HepG2 (cell line): ENCODE results near the gene SLC51B. TPM values are rescaled to one million over a fixed set of nuclear protein-coding genes. Genes with fewer than 3 reads are reported as not detected.

Source experiments
- ATAC-seq: fragments of 200-7000 bp; cut with Tn5 transposase; 3 replicates; pipeline ENCODE4 v1.9.1; 2020; ENCODE audit warnings: mild to moderate bottlenecking, moderate library complexity
- BruUV-seq: library from RNA; stranded (reverse); fragments of 400-500 nt; replicated peaks from 2 replicates; lab custom pipeline; 2021; lab: Mats Ljungman, UMichigan
- CTCF ChIA-PET: fragments of 300-600 bp; formaldehyde crosslinking; extraction: SDS; loops from one replicate; lab custom pipeline; 2021; ENCODE audit warnings: low total read pairs, inconsistent platforms, low intra/inter-chr PET ratio; lab: Yijun Ruan, JAX
- POLR2A ChIA-PET: fragments of 350-600 bp; sonication (Branson Sonifier 250); formaldehyde crosslinking; loops from one replicate; lab custom pipeline; 2020; ENCODE audit warnings: antibody characterized with exemption, inconsistent platforms; lab: Yijun Ruan, JAX
- DNase-seq: peaks from one replicate; pipeline ENCODE4 v3.0.0-alpha.2; 2015; ENCODE audit warnings: low spot score
- FAIRE-seq: peaks from 3 replicates; lab custom pipeline; 2011; peaks lifted over from hg19 to GRCh38; lab: Jason Lieb, UNC
- H2AFZ ChIP-seq: one replicate; pipeline ENCODE4 v1.6.1; 2011; ENCODE audit warnings: low read length, inconsistent platforms
- H3K27ac ChIP-seq: fragments of 300-600 bp; 3 replicates; pipeline ENCODE4 v1.8.0; 2011; ENCODE audit warnings: mixed run types, mild to moderate bottlenecking, mixed read lengths, low read length, inconsistent platforms; ENCODE audit not compliant: insufficient read depth; ENCODE audit errors: extremely low read length
- H3K27me3 ChIP-seq, 2 experiments: fragments of 200-600 bp in 1 of 2; 2 replicates in 1 of 2; 3 replicates in 1 of 2; pipeline versions ENCODE4 v1.6.0 to v1.8.0; 2011; ENCODE audit warnings: low read length in 2 of 2, mild to moderate bottlenecking in 2 of 2, moderate library complexity in 2 of 2, inconsistent platforms in 1 of 2; ENCODE audit not compliant: insufficient read depth in 2 of 2, control insufficient read depth in 1 of 2
- H3K36me3 ChIP-seq, 2 experiments: fragments of 200-600 bp in 1 of 2; replicated peaks in 1 of 2; 2 replicates in 1 of 2; 3 replicates in 1 of 2; pipeline versions ENCODE4 v1.5.1 to v1.8.0; 2011; ENCODE audit warnings: low read length in 2 of 2, inconsistent platforms in 1 of 2; ENCODE audit not compliant: insufficient read depth in 2 of 2, control insufficient read depth in 1 of 2
- H3K4me1 ChIP-seq: 2 replicates; pipeline ENCODE4 v1.5.1; 2012; ENCODE audit warnings: low read length, inconsistent platforms; ENCODE audit not compliant: insufficient read depth
- H3K4me2 ChIP-seq: 2 replicates; pipeline ENCODE4 v1.6.0; 2011; ENCODE audit warnings: low read depth, low read length, inconsistent platforms
- H3K4me3 ChIP-seq, 3 experiments: fragments of 200-600 bp in 1 of 3; sonication (generic), shearing (Covaris generic) in 1 of 3; replicated peaks in 1 of 3; 2 replicates each; pipeline ENCODE4 v1.5.1; 2011 to 2016; ENCODE audit warnings: low read length in 3 of 3, inconsistent platforms in 2 of 3, low read depth in 2 of 3, mild to moderate bottlenecking in 2 of 3, control low read depth in 1 of 3, mixed read lengths in 1 of 3; ENCODE audit not compliant: insufficient read depth in 1 of 3
- H3K79me2 ChIP-seq: one replicate; pipeline ENCODE4 v1.6.1; 2011; ENCODE audit warnings: low read length, inconsistent platforms; ENCODE audit not compliant: insufficient read depth
- H3K9ac ChIP-seq: 2 replicates; pipeline ENCODE4 v1.6.0; 2011; ENCODE audit warnings: mild to moderate bottlenecking, low read depth, low read length, inconsistent platforms; ENCODE audit not compliant: insufficient read depth
- H3K9me3 ChIP-seq: 2 replicates; pipeline ENCODE4 v1.5.1; 2012; ENCODE audit warnings: mild to moderate bottlenecking, low read length
- H4K20me1 ChIP-seq: 2 replicates; pipeline ENCODE4 v1.6.0; 2011; ENCODE audit warnings: inconsistent platforms, mild to moderate bottlenecking, low read length, moderate library complexity; ENCODE audit not compliant: insufficient read depth
- ATF7 ChIP-seq, 2 experiments: fragments of 450-650 bp in 1 of 2; sonication (generic) in 1 of 2; formaldehyde crosslinking in 1 of 2; IDR thresholded peaks; 2 replicates each; pipeline versions ENCODE4 v1.4.0 to v1.6.1; 2016 to 2020; ENCODE audit warnings: antibody characterized with exemption in 1 of 2, mild to moderate bottlenecking in 1 of 2, missing genetic modification reagents in 1 of 2
- NR2C2 ChIP-seq: sonication (generic); formaldehyde crosslinking; IDR thresholded peaks from 2 replicates; pipeline ENCODE4 v1.4.0; 2020; ENCODE audit warnings: missing genetic modification reagents, mild to moderate bottlenecking, moderate library complexity, borderline replicate concordance
- REPIN1 ChIP-seq: sonication (generic); formaldehyde crosslinking; IDR thresholded peaks from 2 replicates; pipeline ENCODE4 v1.8.0; 2022; ENCODE audit warnings: missing genetic modification reagents, low read depth, mild to moderate bottlenecking, borderline replicate concordance
- SMARCE1 ChIP-seq: fragments of 450-650 bp; IDR thresholded peaks from 2 replicates; pipeline ENCODE4 v1.6.1; 2017; ENCODE audit warnings: borderline replicate concordance
- SP4 ChIP-seq: sonication (generic); formaldehyde crosslinking; IDR thresholded peaks from 2 replicates; pipeline ENCODE4 v1.8.1; 2023; ENCODE audit warnings: mild to moderate bottlenecking, missing genetic modification reagents
- SRSF1 ChIP-seq: fragments of 200-400 bp; formaldehyde crosslinking; optimal IDR thresholded peaks from 2 replicates; pipeline ENCODE3; 2017; ENCODE audit warnings: mild to moderate bottlenecking, low read depth, low read length, moderate library complexity
- ZBTB3 ChIP-seq: sonication (generic); formaldehyde crosslinking; IDR thresholded peaks from 2 replicates; pipeline ENCODE4 v1.4.0; 2020; ENCODE audit warnings: low read depth, mild to moderate bottlenecking, moderate library complexity, missing genetic modification reagents, borderline replicate concordance
- ZHX2 ChIP-seq, 2 experiments: sonication (generic) in 1 of 2; formaldehyde crosslinking in 1 of 2; IDR thresholded peaks; 2 replicates each; pipeline versions ENCODE4 v1.6.1 to v1.9.0; 2014 to 2022; ENCODE audit warnings: antibody characterized with exemption in 1 of 2, borderline replicate concordance in 1 of 2, inconsistent platforms in 1 of 2, low read depth in 1 of 2, missing genetic modification reagents in 1 of 2
- ZNF343 ChIP-seq: sonication (generic); formaldehyde crosslinking; IDR thresholded peaks from 2 replicates; pipeline ENCODE4 v1.4.0; 2020; ENCODE audit warnings: mild to moderate bottlenecking, missing genetic modification reagents
- ZNF713 ChIP-seq: sonication (generic); formaldehyde crosslinking; IDR thresholded peaks from 2 replicates; pipeline ENCODE4 v1.4.0; 2020; ENCODE audit warnings: mild to moderate bottlenecking, missing genetic modification reagents
- ZNF720 ChIP-seq: sonication (generic); formaldehyde crosslinking; IDR thresholded peaks from 2 replicates; pipeline ENCODE4 v1.4.0; 2020; ENCODE audit warnings: missing genetic modification reagents
- ZNF766 ChIP-seq: sonication (generic); formaldehyde crosslinking; IDR thresholded peaks from 2 replicates; pipeline ENCODE4 v1.5.0; 2020; ENCODE audit warnings: missing genetic modification reagents, borderline replicate concordance
- WGBS: methylation state at CpG from one replicate; pipeline ENCODE4 v1.1.6; 2017; ENCODE audit warnings: low lambda C conversion rate; 5-methylcytosine and 5-hydroxymethylcytosine counted together
- in situ Hi-C: cut with HindIII; loops from 2 replicates; pipeline ENCODE4 v1.10.0; 2017; ENCODE audit warnings: low pct_unique_long_range_greater_than_20kb; ENCODE audit not compliant: extremely low pct_ligation_motif_present
- intact Hi-C: fragments of 100-400 bp; cut with micrococcal nuclease; formaldehyde crosslinking; loops from one replicate; pipeline ENCODE4 v1.10.0; 2022; ENCODE audit not compliant: unreplicated experiment
- polyA plus RNA-seq, 8 experiments: library from polyadenylated mRNA; depleted of rRNA in 3 of 8; stranded (reverse) in 7 of 8; unstranded in 1 of 8; fragments of >200 nt; fragmentation: Illumina TruSeq in 4 of 8; extraction: Trizol in 4 of 8; gene quantifications; 2 replicates each; pipeline versions ENCODE4 v1.2.1 to v1.2.3, GENCODE V29; 2011 to 2016; ENCODE audit warnings: low read depth in 4 of 8, missing spikeins in 1 of 8, mixed read lengths in 1 of 8; ENCODE audit not compliant: insufficient read depth in 1 of 8
- total RNA-seq, 5 experiments: library from RNA; depleted of rRNA; stranded (reverse); fragments of >200 nt; fragmentation: Illumina TruSeq; extraction: Trizol; gene quantifications; 2 replicates each; pipeline ENCODE4 v1.2.3, GENCODE V29; 2016; ENCODE audit warnings: low read depth in 1 of 5

SLC51B gene
- total and polyA plus RNA-seq, 2 of the 13 experiments (the other 11 are each of a cell fraction or from before 2014, with no cell fraction given): 14.9 to 17.1 TPM

DNA sequence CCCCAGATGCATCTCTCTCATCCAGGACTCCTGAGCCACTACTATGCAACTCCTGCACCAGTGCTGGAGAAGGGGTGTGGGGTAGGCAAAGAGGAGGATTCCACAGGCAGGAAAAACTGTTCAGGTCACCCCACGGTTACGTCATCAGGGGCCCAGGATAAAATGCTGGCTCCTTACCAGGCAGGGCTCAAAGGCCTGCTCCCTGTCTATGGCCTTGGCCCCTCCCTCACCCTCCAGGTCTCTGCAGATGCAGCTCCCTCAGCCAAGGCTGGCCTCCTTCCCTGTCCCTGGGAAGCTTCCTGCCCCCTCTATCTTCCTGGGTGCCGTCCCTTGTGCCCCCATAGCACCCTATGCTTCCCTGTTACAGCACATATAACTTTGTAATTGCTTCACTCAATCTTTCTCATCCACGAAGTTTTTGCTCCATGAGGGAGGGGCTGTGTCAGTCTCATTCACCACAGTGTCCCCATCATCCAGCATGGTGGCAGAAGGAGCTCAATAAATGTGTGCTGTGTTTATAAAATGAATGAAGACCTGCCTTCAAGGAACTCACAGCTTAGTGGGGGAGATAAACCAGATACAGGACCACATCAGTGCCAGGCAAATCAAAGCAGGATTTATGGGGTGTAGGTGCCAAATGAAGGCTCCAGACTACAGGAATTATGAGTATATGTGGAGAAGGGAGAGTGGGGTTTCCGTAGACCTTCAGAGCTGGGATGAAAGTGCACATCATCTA lies 50.0 kb downstream of the SLC51B start:
- Histone ChIP-seq H3K4me3 (peak overlapping the region in 1 of 3 experiments; percentile 7; a peak in 1 of 6 replicates), H3K27me3 (no peaks in the 10 kb centered on the region), H3K79me2 (no peaks in the 10 kb centered on the region), H3K27ac (no peak overlapping the region), H3K9ac (no peak overlapping the region), H4K20me1 (no peaks in the 10 kb centered on the region), H3K4me2 (peak overlapping the region; percentile 29), H2AFZ (no peak overlapping the region), H3K36me3 (peaks cover 4 to 6% of the 10 kb centered on the region in 2 experiments; a peak in 4 of 5 replicates), H3K9me3 (no peaks in the 10 kb centered on the region), H3K4me1 (peaks cover 31% of the 10 kb centered on the region)
- FAIRE-seq (no peak), ATAC-seq (peak; percentile 31), DNase-seq (no peak)
- POLR2A ChIA-PET: interaction anchor here (1.2 to 1.5 kb wide), 2 partner anchors 11 to 37 kb away, joined by 3 read pairs; no protein-coding TSS in a partner anchor
- CTCF ChIA-PET: no interaction called here
- intact Hi-C loops: no loop called here
- 24% methylated on average over 3 of the region's 5 CpGs for WGBS
- in situ Hi-C loops: no loop called here
- BruUV-seq: no TSS peak
- TF ChIP-seq ZNF343: no peak
- TF ChIP-seq ZNF713 (CRISPR knock-in tag): no peak
- TF ChIP-seq SMARCE1: no peak
- no peak for TF ChIP-seq SRSF1
- TF ChIP-seq REPIN1 (CRISPR knock-in tag): no peak
- no peak for TF ChIP-seq ZNF766 (CRISPR knock-in tag)
- no peak for TF ChIP-seq SP4 (CRISPR knock-in tag)
- TF ChIP-seq ATF7 (IDR thresholded peaks at IDR 0.05): peak; percentile 87
- no peak for TF ChIP-seq ATF7 (CRISPR knock-in tag; IDR thresholded peaks at IDR 0.05)
- TF ChIP-seq ZNF720: no peak
- no peak for TF ChIP-seq ZBTB3
- no peak for TF ChIP-seq ZHX2 (IDR thresholded peaks at IDR 0.05; ENCODE audit: low read depth)
- no peak for TF ChIP-seq ZHX2 (CRISPR knock-in tag; IDR thresholded peaks at IDR 0.05; ENCODE audit: borderline replicate concordance)
- no peak for TF ChIP-seq NR2C2
